Measurements from ENCODE around the gene MARVELD3.
"Not testable (repeated sequence)": the region's sequence is repeated elsewhere in the genome, so short reads cannot be mapped to it uniquely, and the experiment has no call there.

MARVELD3 gene

DNA sequence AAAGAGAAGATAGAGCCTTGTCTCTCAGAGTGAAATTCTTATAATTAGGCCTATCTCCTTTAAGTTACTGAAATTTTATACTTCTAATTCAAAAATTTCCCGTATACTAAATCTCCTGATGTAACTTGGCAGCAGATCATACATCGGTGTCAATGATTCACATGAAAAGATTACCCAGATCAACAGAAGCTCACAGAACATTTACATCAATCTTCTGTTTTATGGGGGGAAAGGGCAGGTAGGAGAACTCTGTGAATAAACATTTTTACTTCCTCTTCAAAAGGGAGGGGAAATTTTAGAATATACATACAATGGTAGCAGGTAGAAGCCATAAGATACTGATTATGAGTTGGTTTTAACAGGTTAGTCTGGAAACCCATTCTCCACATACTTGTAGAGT, 55.4 kb downstream of the MARVELD3 start:
- no peak overlapping the region for H3K4me3 ChIP-seq (ENCODE audit: low read length)
- H3K9ac ChIP-seq (ENCODE audit: low read length), result no peak overlapping the region
- H3K4me1 ChIP-seq (ENCODE audit: control insufficient read depth, insufficient read depth, low read length), result no peaks in the 10 kb centered on the region
- no peak overlapping the region for H3K27ac ChIP-seq (ENCODE audit: low read depth, low read length)
- peaks cover 6% of the 10 kb centered on the region for H3K36me3 ChIP-seq (ENCODE audit: control insufficient read depth, insufficient read depth, low read length)
- no peaks in the 10 kb centered on the region for H3K27me3 ChIP-seq (ENCODE audit: control insufficient read depth, insufficient read depth, low read length)

DNA sequence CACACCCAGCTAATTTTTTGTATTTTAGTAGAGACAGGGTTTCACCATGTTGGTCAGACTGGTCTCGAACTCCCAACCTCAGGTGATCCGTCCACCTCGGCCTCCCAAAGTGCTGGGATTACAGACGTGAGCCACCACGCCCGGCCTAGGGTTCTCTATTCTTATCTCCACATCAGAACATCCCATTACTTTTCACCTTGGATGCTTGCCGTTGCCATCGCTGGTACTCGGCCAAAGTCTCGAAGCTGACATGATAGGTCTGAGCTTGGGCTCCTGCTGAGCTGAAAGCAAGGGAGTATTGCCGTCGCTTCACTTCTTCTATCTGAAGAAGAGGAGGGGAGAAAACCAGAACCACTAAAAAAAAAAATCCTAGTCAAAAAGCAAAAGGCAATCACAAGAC, 58.3 kb downstream of the MARVELD3 start:
- H3K27me3 ChIP-seq (ENCODE audit: control insufficient read depth, insufficient read depth, low read length); H3K27ac ChIP-seq (ENCODE audit: low read depth, low read length); H3K9ac ChIP-seq (ENCODE audit: low read length); H3K4me1 ChIP-seq (ENCODE audit: control insufficient read depth, insufficient read depth, low read length); H3K4me3 ChIP-seq (ENCODE audit: low read length); H3K36me3 ChIP-seq (ENCODE audit: control insufficient read depth, insufficient read depth, low read length): not testable (repeated sequence)
